Measurements from ENCODE around the gene TIAM2. TPM values are rescaled to one million over a fixed set of nuclear protein-coding genes. Genes with fewer than 3 reads are reported as not detected.
A peak's percentile ranks its signal among the peaks of the same experiment; 100 is the strongest.

Gene TIAM2
- total RNA-seq, 2 experiments from 2014 or later = 4.9 to 5.6 TPM

GRCh38 chr6:155292711-155293110, 297.6 kb downstream of the TIAM2 start:
- H3K9me3 Mint-ChIP-seq = no peaks in the 10 kb centered on the region
- DNase-seq = no peak
- peak overlapping the region; percentile 76 for H3K27ac Mint-ChIP-seq
- H3K4me3 Mint-ChIP-seq = no peak overlapping the region
- POLR2A ChIA-PET = no interaction called here
- peaks cover 9% of the 10 kb centered on the region for H3K4me1 Mint-ChIP-seq
- peaks cover 41% of the 10 kb centered on the region for H3K36me3 Mint-ChIP-seq (ENCODE audit: low read depth)
- CTCF ChIA-PET = interaction anchor here (0.8 kb wide), 1 partner anchor 376 kb away, joined by 3 read pairs; no protein-coding TSS in a partner anchor
- H3K27me3 Mint-ChIP-seq = no peaks in the 10 kb centered on the region

- Mint-ChIP-seq H3K27me3 (no peaks in the 10 kb centered on the region), H3K36me3 (ENCODE audit: low read depth) (peaks cover 36% of the 10 kb centered on the region), H3K4me3 (no peak overlapping the region), H3K27ac (no peak overlapping the region), H3K4me1 (peaks cover 2% of the 10 kb centered on the region), H3K9me3 (no peaks in the 10 kb centered on the region)
- ChIA-PET POLR2A (no interaction called here), CTCF (no interaction called here)
- no peak for DNase-seq
Observed at GRCh38 chr6:155297669-155298068, 302.6 kb downstream of the TIAM2 start.

- CTCF ChIA-PET = interaction anchor here (0.8 kb wide), 1 partner anchor 110 kb away, joined by 3 read pairs; no protein-coding TSS in a partner anchor
Observed at GRCh38 chr6:155301867-155302266, 306.8 kb downstream of the TIAM2 start.

GRCh38 chr6:155303361-155303870, 308.3 kb downstream of the TIAM2 start:
- Mint-ChIP-seq H3K27me3 (no peaks in the 10 kb centered on the region), H3K27ac (no peak overlapping the region), H3K4me1 (peaks cover 9% of the 10 kb centered on the region), H3K9me3 (no peaks in the 10 kb centered on the region), H3K4me3 (no peak overlapping the region), H3K36me3 (ENCODE audit: low read depth) (peaks cover 43% of the 10 kb centered on the region)
- no peak for DNase-seq
- ChIA-PET POLR2A (no interaction called here), CTCF (interaction anchor here (0.9 kb wide), 1 partner anchor 13 kb away, joined by 4 read pairs; no protein-coding TSS in a partner anchor)

More at GRCh38 chr6:155301867-155302266, 306.8 kb downstream of the TIAM2 start:
- Mint-ChIP-seq H3K4me1 (peaks cover 8% of the 10 kb centered on the region), H3K9me3 (no peaks in the 10 kb centered on the region), H3K27me3 (no peaks in the 10 kb centered on the region), H3K4me3 (no peak overlapping the region), H3K36me3 (ENCODE audit: low read depth) (peaks cover 42% of the 10 kb centered on the region), H3K27ac (no peak overlapping the region)
- POLR2A ChIA-PET = no interaction called here
- DNase-seq = no peak

- ChIA-PET POLR2A (no interaction called here), CTCF (interaction anchor here (1.5 kb wide), 1 partner anchor 9 kb away, joined by 4 read pairs; no protein-coding TSS in a partner anchor)
- Mint-ChIP-seq H3K4me1 (peaks cover 24% of the 10 kb centered on the region), H3K36me3 (ENCODE audit: low read depth) (peaks cover 46% of the 10 kb centered on the region), H3K27me3 (no peaks in the 10 kb centered on the region), H3K4me3 (no peak overlapping the region), H3K27ac (no peak overlapping the region), H3K9me3 (no peaks in the 10 kb centered on the region)
- no peak for DNase-seq
Observed at GRCh38 chr6:155306958-155307357, 311.8 kb downstream of the TIAM2 start.

Measured in activated CD4-positive, alpha-beta T cell treated with anti-CD3 and anti-CD28 coated beads, Interleukin-2, amount 10 ng/mL, durations not matched to agents 7 days and 5 days (primary cell).